HG03469 (cell line): ENCODE data around the gene GDF11.

Experiments used
- ATAC-seq: cut with Tn5 transposase; IDR thresholded peaks from one replicate; pipeline ENCODE4 v1.9.1; 2021; ENCODE audit warnings: mild to moderate bottlenecking, moderate library complexity, moderate number of reproducible peaks; ENCODE audit not compliant: unreplicated experiment

Gene GDF11

GRCh38 chr12:55742719-55743405 is at the start of gene GDF11:
TSS of gene GDF11 (plus strand) at chr12:55743122. CDS start at chr12:55743317, 195 bp downstream.
- no peak for ATAC-seq

DNA sequence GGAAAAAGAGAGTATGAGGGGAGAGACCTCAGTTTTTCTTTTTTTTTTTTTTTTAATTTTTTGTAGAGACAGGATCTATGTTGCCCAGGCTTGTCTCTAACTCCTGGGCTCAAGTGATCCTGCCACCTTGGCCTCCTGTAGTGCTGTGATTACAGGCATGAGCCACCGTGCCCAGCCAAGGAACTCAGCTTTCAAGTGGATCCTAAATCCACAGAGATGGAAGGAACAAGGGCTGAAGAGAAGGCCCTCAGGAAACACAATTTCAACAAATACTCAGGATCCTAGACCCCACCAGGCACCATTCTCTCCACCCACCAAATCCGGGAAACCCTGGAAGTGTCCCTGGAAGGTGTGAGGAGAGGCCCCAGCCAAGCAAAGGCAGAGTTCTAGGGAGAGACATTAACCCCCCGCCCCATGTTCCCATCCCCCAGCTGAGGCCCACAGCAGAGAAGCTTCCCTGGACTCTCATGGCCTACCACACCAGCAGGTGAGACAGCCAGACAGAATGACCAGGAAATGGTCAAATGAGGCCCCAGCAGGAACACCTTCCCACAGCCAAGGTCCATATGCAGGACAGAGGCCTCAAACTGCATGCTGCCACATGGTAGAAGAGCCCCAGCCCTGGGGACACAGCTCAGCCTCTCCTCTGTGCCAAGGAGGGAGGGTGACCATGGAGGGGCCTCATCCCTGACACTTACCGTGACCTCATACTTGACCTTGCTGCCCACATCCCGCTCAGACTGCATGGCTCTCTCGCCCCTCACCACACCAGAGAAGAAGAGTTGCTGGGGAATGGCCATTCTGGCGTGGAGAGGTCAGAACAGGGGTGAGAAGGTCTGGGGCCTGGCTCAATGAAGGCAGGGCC is 49.4 kb upstream of the GDF11 start:
- ATAC-seq = no peak

DNA sequence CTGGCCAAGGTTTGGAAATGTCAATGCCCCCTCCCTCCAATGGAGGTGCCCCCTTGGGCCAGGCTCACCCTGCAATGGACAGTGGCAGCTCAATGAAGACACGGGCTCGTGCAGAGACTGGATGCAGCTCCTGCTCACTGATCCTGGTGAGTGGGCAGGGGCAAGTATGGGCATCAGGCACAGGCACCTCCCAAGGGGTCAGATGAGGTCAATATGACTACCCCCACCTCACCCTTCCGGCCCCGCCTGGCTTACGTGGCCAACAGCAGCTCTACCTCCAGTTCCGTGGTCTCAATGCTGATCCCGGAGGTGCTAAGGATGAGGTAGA is 48.8 kb upstream of the GDF11 start:
- ATAC-seq = no peak

DNA sequence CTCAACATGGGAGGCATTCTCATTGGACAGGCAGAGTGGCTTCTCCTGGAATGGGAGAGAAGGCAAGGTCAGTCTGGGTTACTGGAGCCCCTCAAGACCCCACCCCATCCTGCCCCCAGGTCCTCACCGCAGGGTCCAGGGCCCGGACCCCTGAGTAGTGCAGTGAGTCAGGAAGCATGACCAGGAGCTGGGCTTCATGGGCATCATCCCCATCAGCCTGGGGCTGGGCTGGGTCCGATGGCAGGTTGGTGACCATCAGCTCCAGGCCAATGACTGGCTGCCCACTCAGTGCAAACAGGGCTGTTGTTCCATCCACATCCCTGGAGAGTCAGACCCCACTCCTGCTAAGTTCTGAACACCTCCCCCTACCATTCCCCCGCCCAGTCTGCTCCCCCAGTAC is 48.3 kb upstream of the GDF11 start:
- no peak for ATAC-seq

- no peak for ATAC-seq
These were observed 47.6 kb upstream of the GDF11 start for GRCh38 chr12:55695349-55695748.

DNA sequence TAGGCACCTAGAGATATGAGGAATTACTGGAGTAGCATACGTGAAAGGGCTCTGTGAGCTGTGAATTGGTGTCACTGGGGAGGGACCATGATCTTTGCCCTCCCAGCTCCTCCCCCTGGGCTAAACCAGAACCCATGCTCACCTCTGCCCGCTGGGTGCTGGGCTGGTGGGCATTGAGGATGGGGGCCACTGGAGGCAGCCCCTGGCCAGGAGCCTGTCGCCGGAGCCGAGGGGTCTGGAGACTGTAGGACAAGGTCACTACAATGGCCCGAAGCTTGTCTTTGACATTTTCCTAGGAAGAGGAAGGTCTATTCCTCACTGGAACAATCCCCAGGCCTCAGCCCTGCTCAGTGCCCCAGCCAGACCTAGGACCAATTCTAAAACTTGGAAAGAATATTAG is 46.8 kb upstream of the GDF11 start:
- ATAC-seq = no peak

GRCh38 chr12:55696796-55697462 is 46.0 kb upstream of the GDF11 start:
- ATAC-seq = no peak

GRCh38 chr12:55697686-55698085 is 45.2 kb upstream of the GDF11 start:
- no peak for ATAC-seq

GRCh38 chr12:55698241-55698955 is 44.5 kb upstream of the GDF11 start:
- ATAC-seq = no peak

DNA sequence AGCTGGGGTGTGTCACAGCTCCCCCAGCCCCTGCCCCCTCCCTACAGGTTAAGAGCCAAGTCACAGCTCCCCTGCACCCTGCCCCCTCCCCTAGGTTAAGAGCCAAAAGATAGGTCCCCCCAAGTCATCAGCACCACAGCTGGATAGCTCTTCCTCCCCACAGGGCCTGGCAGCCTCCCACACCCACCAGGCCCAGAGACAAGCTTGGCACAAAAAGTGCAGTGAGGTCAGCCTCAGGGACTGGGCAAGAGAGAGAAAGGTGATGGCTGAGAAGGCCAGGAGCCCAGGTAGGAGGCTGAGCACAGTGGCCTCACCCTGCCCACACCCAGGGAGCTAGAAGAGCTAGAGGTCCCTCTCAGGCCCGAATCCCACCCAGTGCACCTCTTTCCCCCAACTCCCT is 44.0 kb upstream of the GDF11 start:
- ATAC-seq = no peak

DNA sequence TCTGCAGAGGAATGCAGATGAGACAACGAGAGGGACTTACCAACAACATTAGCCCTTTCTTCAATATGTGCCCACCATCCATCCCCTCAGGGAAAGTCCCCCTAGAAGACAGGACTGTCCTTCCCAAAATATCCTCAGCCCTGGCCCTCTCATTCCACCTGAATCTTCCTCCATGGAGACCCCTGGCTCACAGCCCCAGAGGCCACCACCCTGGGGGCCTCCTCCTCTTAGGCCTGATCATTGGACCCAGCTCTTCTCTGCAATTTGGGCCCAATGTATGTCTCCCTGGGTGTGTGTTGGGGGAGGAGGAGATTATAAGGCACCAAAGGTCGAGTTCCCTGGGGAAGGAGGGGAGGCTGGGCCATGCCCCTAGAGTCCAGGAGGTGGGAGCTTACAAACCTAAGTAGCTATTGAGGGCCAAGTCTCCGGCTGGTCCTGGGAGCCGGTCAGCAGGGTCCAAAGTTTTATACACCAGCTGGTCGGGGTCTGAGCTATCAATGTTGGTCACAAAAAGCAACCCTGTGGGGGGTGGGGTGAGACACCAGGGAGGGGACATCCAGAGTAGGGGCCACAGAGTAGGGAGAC is 43.4 kb upstream of the GDF11 start:
- no peak for ATAC-seq

DNA sequence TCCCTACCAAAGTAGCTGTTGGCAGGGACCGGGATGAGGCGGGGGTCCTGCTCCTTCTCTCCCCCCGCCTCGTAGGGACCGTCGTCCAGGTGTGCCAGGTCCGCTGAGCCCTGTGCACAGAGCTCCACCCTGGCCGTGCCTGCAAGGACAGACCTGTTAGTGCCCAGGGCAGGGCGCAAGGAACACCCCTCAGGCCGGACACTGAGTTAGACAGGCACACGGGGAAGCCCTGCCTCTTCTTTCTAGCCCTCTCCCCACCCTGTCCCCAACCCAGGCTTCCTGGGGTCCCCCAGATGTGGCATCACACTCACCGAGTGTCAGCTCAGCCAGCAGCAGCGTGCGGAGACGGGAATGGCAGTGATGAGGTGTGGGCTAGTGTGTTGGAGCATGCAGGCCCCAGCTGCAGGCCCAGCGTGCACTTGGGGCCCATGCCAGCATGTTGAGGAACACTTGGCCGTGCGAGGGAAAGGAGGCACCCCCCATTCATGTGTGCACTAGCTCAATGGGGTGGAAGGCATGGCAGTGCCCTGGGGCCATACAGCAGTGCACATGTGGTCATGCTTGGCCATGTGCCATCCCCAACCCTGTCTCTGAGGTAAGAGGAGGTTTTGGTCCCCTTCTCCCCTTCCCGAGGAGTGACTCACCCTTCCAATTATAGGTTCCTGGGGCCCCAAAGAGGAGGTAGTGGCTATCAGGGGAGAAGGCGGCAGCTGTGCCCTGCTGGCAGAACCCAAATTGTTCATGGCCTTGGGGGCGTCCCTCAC is 42.5 kb upstream of the GDF11 start:
- ATAC-seq = no peak

- ATAC-seq = no peak
These were observed 40.1 kb upstream of the GDF11 start for GRCh38 chr12:55702861-55703260.

- no peak for ATAC-seq
These were observed 39.6 kb upstream of the GDF11 start for GRCh38 chr12:55703288-55703687.

DNA sequence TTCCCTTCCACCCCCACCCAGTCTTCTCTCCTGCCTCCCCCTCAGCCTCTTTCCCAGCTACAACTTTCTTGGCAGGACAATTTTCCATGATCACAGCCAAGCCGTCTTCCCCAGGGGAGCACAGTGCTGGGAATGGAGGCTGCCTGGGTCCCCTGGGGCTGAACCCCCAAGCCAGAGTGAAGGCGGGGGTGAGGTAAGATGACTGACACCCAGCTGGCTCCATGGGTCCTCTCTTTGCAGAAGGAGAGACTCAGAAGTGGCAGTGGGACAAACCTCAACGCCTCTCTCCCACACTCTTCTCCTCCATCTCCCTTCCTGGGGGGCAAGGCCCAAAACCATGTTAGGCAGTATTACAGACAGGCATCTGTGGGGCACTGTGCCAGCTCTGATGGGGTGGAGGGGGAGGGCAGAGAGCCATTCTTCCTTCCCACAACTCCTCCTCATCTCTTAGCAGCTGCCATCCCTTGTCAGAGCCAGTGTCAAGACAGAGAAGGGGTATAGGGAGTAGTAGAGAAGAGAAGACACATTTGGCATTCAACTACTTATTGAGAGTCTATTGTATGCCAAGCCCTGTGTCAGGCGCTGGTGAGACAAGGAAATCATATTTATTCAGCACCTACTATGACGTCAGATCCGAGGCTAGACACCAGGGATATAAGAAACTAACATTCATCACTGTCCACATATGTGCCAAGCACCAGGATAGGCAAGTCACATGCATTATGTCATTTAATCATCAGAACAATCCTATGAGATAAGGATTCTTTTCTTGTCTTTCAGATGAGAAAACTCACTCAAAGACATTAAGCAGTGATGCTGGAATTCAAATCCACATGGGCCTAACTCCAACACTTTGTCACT is 38.8 kb upstream of the GDF11 start:
- ATAC-seq = no peak

- no peak for ATAC-seq
These were observed 37.9 kb upstream of the GDF11 start for GRCh38 chr12:55704824-55705718.

GRCh38 chr12:55705782-55706402 is 37.0 kb upstream of the GDF11 start:
- ATAC-seq = no peak
